Activated gamma-delta T cell treated with Interleukin-2 at 50 U/mL for 16 hours (primary cell): ENCODE data around the gene TEP1.
A peak's percentile ranks its signal among the peaks of the same experiment; 100 is the strongest.

ENCODE experiments used
- DNase-seq: peaks from one replicate; pipeline ENCODE4 v3.0.0-alpha.2; 2020

Gene TEP1

GRCh38 chr14:20429801-20430669 is 16.7 kb upstream of the TEP1 start:
- DNase-seq, result peak; percentile 36

GRCh38 chr14:20428802-20429201 is 15.5 kb upstream of the TEP1 start:
- DNase-seq, result no peak

GRCh38 chr14:20428010-20428365 is 14.7 kb upstream of the TEP1 start:
- no peak for DNase-seq

- no peak for DNase-seq
Observed at GRCh38 chr14:20427231-20428009, 14.1 kb upstream of the TEP1 start.

GRCh38 chr14:20424851-20425250 is 11.6 kb upstream of the TEP1 start:
- no peak for DNase-seq

- no peak for DNase-seq
Observed at GRCh38 chr14:20422886-20423285, 9.6 kb upstream of the TEP1 start.

GRCh38 chr14:20421267-20421666 is 8.0 kb upstream of the TEP1 start:
- no peak for DNase-seq

GRCh38 chr14:20419419-20419818 is 6.1 kb upstream of the TEP1 start:
- DNase-seq, result no peak

GRCh38 chr14:20418501-20418909 is 5.2 kb upstream of the TEP1 start:
- no peak for DNase-seq

- DNase-seq, result no peak
Observed at GRCh38 chr14:20417250-20418186, 4.2 kb upstream of the TEP1 start.

GRCh38 chr14:20416223-20416622 is 2.9 kb upstream of the TEP1 start:
- DNase-seq, result no peak

GRCh38 chr14:20415782-20416206 is 2.5 kb upstream of the TEP1 start:
- peak; percentile 23 for DNase-seq

GRCh38 chr14:20413744-20414082 is 412 bp upstream of the TEP1 start:
- DNase-seq, result no peak

GRCh38 chr14:20412411-20412810 is 890 bp downstream of the TEP1 start:
- DNase-seq, result no peak

GRCh38 chr14:20409226-20409625 is 4.1 kb downstream of the TEP1 start:
- DNase-seq, result no peak

GRCh38 chr14:20403521-20403920 is 9.8 kb downstream of the TEP1 start:
- DNase-seq, result no peak

GRCh38 chr14:20400965-20401593 is 12.2 kb downstream of the TEP1 start:
- DNase-seq, result no peak

GRCh38 chr14:20400589-20400964 is 12.7 kb downstream of the TEP1 start:
- DNase-seq, result no peak

GRCh38 chr14:20397511-20397910 is 15.8 kb downstream of the TEP1 start:
- DNase-seq, result no peak

GRCh38 chr14:20391505-20391904 is 21.8 kb downstream of the TEP1 start:
- DNase-seq, result no peak

- DNase-seq, result no peak
Observed at GRCh38 chr14:20388159-20388558, 25.1 kb downstream of the TEP1 start.

- no peak for DNase-seq
Observed at GRCh38 chr14:20387576-20387975, 25.7 kb downstream of the TEP1 start.
